HCT116 (cell line): ENCODE data around the gene TBC1D8. TPM values are rescaled to one million over a fixed set of nuclear protein-coding genes. Genes with fewer than 3 reads are reported as not detected.
A peak's percentile ranks its signal among the peaks of the same experiment; 100 is the strongest.

Source experiments
- ATAC-seq: fragments of 200-7000 bp; cut with Tn5 transposase; 2 replicates; pipeline ENCODE4 v1.9.1; 2020; ENCODE audit warnings: mild to moderate bottlenecking, moderate library complexity
- BruUV-seq: library from RNA; stranded (reverse); fragments of 400-500 nt; replicated peaks from 2 replicates; lab custom pipeline; 2021; lab: Mats Ljungman, UMichigan
- CTCF ChIA-PET: fragments of 300-600 bp; sonication (Branson Sonifier 250); formaldehyde crosslinking; loops from one replicate; lab custom pipeline; 2021; ENCODE audit warnings: antibody characterized with exemption; lab: Charles Lee
- POLR2A ChIA-PET: fragments of 300-600, 350-600 bp; sonication (Branson Sonifier 250); formaldehyde crosslinking; loops from one replicate; lab custom pipeline; 2021; ENCODE audit warnings: antibody characterized with exemption; lab: Charles Lee
- RAD21 ChIA-PET, 2 experiments: fragments of 300-600 bp; sonication (Branson Sonifier 250); formaldehyde crosslinking; loops; one replicate each; lab custom pipeline; 2023; ENCODE audit warnings: low total read pairs in 2 of 2; ENCODE audit not compliant: uncharacterized antibody in 2 of 2, unreplicated experiment in 2 of 2, low non-redundant PET in 1 of 2; lab: Charles Lee
- DNase-seq: peaks from one replicate; pipeline ENCODE4 v3.0.0-alpha.2; 2010; ENCODE audit warnings: low read depth, low spot score
- H2AFZ ChIP-seq: fragments of 200-600 bp; shearing (Covaris generic), sonication (generic); 2 replicates; pipeline ENCODE4 v1.6.1; 2017; ENCODE audit warnings: low read depth, mixed run types, mixed read lengths, antibody characterized with exemption, low read length; ENCODE audit not compliant: poor library complexity, severe bottlenecking
- H3K27ac ChIP-seq: 2 replicates; pipeline ENCODE4 v1.5.1; 2012; ENCODE audit warnings: low read depth, low read length
- H3K27me3 ChIP-seq: fragments of 200-600 bp; sonication (generic); 2 replicates; pipeline ENCODE4 v1.6.1; 2016; ENCODE audit warnings: mixed run types, low read length, mixed read lengths; ENCODE audit not compliant: insufficient read depth
- H3K36me3 ChIP-seq, 2 experiments: fragments of 200-500 bp in 1 of 2; fragments of 200-600 bp in 1 of 2; sonication (Bioruptor generic) in 1 of 2; sonication (generic) in 1 of 2; 2 replicates each; pipeline versions ENCODE4 v1.5.1 to v1.6.1; 2014 to 2016; ENCODE audit warnings: low read length in 2 of 2, inconsistent platforms in 1 of 2, mixed read lengths in 1 of 2, mixed run types in 1 of 2; ENCODE audit not compliant: insufficient read depth in 2 of 2, control insufficient read depth in 1 of 2
- H3K4me1 ChIP-seq, 2 experiments: fragments of 200-600 bp in 1 of 2; sonication (generic) in 1 of 2; 2 replicates each; pipeline versions ENCODE4 v1.5.1 to v1.6.1; 2012 to 2017; ENCODE audit warnings: low read length in 2 of 2, inconsistent platforms in 1 of 2, mild to moderate bottlenecking in 1 of 2, mixed read lengths in 1 of 2, mixed run types in 1 of 2, moderate library complexity in 1 of 2; ENCODE audit not compliant: insufficient read depth in 2 of 2, control insufficient read depth in 1 of 2
- H3K4me2 ChIP-seq: fragments of 200-600 bp; sonication (generic); 2 replicates; pipeline ENCODE4 v1.6.1; 2017; ENCODE audit warnings: mixed run types, low read length, mixed read lengths
- H3K4me3 ChIP-seq, 2 experiments: fragments of 200-600 bp in 1 of 2; sonication (generic) in 1 of 2; replicated peaks in 1 of 2; 2 replicates each; pipeline ENCODE4 v1.5.1; 2011 to 2016; ENCODE audit warnings: low read length in 2 of 2, control low read depth in 1 of 2, low read depth in 1 of 2, mild to moderate bottlenecking in 1 of 2, mixed read lengths in 1 of 2, mixed run types in 1 of 2
- H3K79me2 ChIP-seq: fragments of 200-600 bp; sonication (generic); 2 replicates; pipeline ENCODE4 v1.6.1; 2017; ENCODE audit warnings: mild to moderate bottlenecking, mixed run types, low read length, moderate library complexity, mixed read lengths; ENCODE audit not compliant: insufficient read depth
- H3K9ac ChIP-seq: fragments of 200-600 bp; sonication (generic); 2 replicates; pipeline ENCODE4 v1.6.1; 2016; ENCODE audit warnings: low read length, mixed read lengths
- H3K9me2 ChIP-seq: fragments of 200-600 bp; sonication (generic), shearing (Covaris generic); 2 replicates; pipeline ENCODE4 v1.6.1; 2017; ENCODE audit warnings: mixed run types, mild to moderate bottlenecking, moderate library complexity; ENCODE audit not compliant: insufficient read depth
- H3K9me3 ChIP-seq, 2 experiments: fragments of 200-500 bp in 1 of 2; fragments of 200-600 bp in 1 of 2; sonication (Bioruptor generic) in 1 of 2; sonication (generic) in 1 of 2; 2 replicates each; pipeline ENCODE4 v1.6.1; 2014 to 2017; ENCODE audit warnings: low read length in 2 of 2, mixed read lengths in 2 of 2, inconsistent platforms in 1 of 2, low read depth in 1 of 2, mild to moderate bottlenecking in 1 of 2, mixed run types in 1 of 2, moderate library complexity in 1 of 2; ENCODE audit not compliant: control insufficient read depth in 1 of 2, insufficient read depth in 1 of 2
- H4K20me1 ChIP-seq: fragments of 200-600 bp; sonication (generic), shearing (Covaris generic); 2 replicates; pipeline ENCODE4 v1.6.1; 2017; ENCODE audit warnings: mixed run types, mild to moderate bottlenecking, moderate library complexity; ENCODE audit not compliant: insufficient read depth
- ATF3 ChIP-seq: IDR thresholded peaks from 2 replicates; pipeline ENCODE4 v1.6.1; 2012
- CBX3 ChIP-seq: IDR thresholded peaks from 2 replicates; pipeline ENCODE4 v1.6.1; 2012; ENCODE audit warnings: low read depth
- CEBPB ChIP-seq: IDR thresholded peaks from 2 replicates; pipeline ENCODE4 v1.6.1; 2012; ENCODE audit warnings: low read depth
- CTCF ChIP-seq, 3 experiments: fragments of 200-600 bp in 1 of 3; sonication (generic) in 1 of 3; IDR thresholded peaks in 2 of 3; conservative IDR thresholded peaks in 1 of 3; 2 replicates each; pipeline ENCODE4 v1.5.1; 2012 to 2017; ENCODE audit warnings: low read depth in 2 of 3, low read length in 2 of 3, antibody characterized with exemption in 1 of 3, borderline replicate concordance in 1 of 3, control low read depth in 1 of 3, mild to moderate bottlenecking in 1 of 3, mixed read lengths in 1 of 3, mixed run types in 1 of 3, moderate library complexity in 1 of 3; ENCODE audit not compliant: insufficient read depth in 1 of 3
- EZH2 ChIP-seq: fragments of 200-600 bp; sonication (generic); IDR thresholded peaks from 2 replicates; pipeline ENCODE4 v1.6.1; 2017; ENCODE audit warnings: antibody characterized with exemption, mixed run types
- EZH2phosphoT487 ChIP-seq: fragments of 200-600 bp; IDR thresholded peaks from 2 replicates; pipeline ENCODE4 v1.6.1; 2018; ENCODE audit warnings: antibody characterized with exemption, borderline replicate concordance
- FOSL1 ChIP-seq: IDR thresholded peaks from 2 replicates; pipeline ENCODE4 v1.6.1; 2012; ENCODE audit warnings: low read depth
- MAX ChIP-seq: IDR thresholded peaks from 2 replicates; pipeline ENCODE4 v1.6.1; 2012
- POLR2A ChIP-seq: IDR thresholded peaks from 2 replicates; pipeline ENCODE4 v1.7.0; 2011; ENCODE audit warnings: borderline replicate concordance; ENCODE audit not compliant: insufficient read depth, insufficient read length; ENCODE audit errors: extremely low read depth
- POLR2AphosphoS5 ChIP-seq: IDR thresholded peaks from 2 replicates; pipeline ENCODE4 v1.6.1; 2011; ENCODE audit warnings: mild to moderate bottlenecking, low read depth, low read length, moderate library complexity
- REST ChIP-seq: IDR thresholded peaks from 2 replicates; pipeline ENCODE4 v1.6.1; 2012; ENCODE audit warnings: low read depth
- SP1 ChIP-seq: IDR thresholded peaks from 2 replicates; pipeline ENCODE4 v1.6.1; 2012; ENCODE audit warnings: low read depth
- SRF ChIP-seq: IDR thresholded peaks from 2 replicates; pipeline ENCODE4 v1.6.1; 2012; ENCODE audit warnings: low read depth
- TCF7L2 ChIP-seq: IDR thresholded peaks from 2 replicates; pipeline ENCODE4 v1.7.0; 2011; ENCODE audit warnings: borderline replicate concordance, inconsistent platforms; ENCODE audit not compliant: insufficient read depth, insufficient read length; ENCODE audit errors: extremely low read depth
- ZBTB33 ChIP-seq: IDR thresholded peaks from 2 replicates; pipeline ENCODE4 v1.6.1; 2011; ENCODE audit warnings: mild to moderate bottlenecking, low read length, moderate library complexity; ENCODE audit not compliant: insufficient replicate concordance; ENCODE audit errors: extremely low read depth
- ZFX ChIP-seq: fragments of 450-650 bp; IDR thresholded peaks from 2 replicates; pipeline ENCODE4 v1.6.1; 2017
- intact Hi-C: fragments of 100-400 bp; cut with micrococcal nuclease; formaldehyde crosslinking; loops from 2 replicates; pipeline ENCODE4 v1.10.0; 2022
- total RNA-seq: library from RNA; stranded (reverse); gene quantifications from one replicate; pipeline ENCODE4 v1.2.1, GENCODE V29; 2021; ENCODE audit not compliant: unreplicated experiment

Gene TBC1D8
- total RNA-seq, 1 experiment from 2014 or later: 44.0 TPM

GRCh38 chr2:101047075-101047766, 104.0 kb downstream of the TBC1D8 start (continued):
- TF ChIP-seq TCF7L2 (no peak), FOSL1 (peak; percentile 38; the same call in 1 of the 2 replicates), ATF3 (no peak), CBX3 (no peak), SRF (no peak), SP1 (0 out of 2 replicates have a peak, but pooled peaks have one; percentile 2), CEBPB (no peak), POLR2A (no peak)

GRCh38 chr2:101045330-101045729, 105.9 kb downstream of the TBC1D8 start:
- H3K9ac ChIP-seq: no peak overlapping the region
- H3K9me3 ChIP-seq: no peaks in the 10 kb centered on the region
- H3K27me3 ChIP-seq: no peaks in the 10 kb centered on the region
- no peak overlapping the region for H3K4me2 ChIP-seq
- no peak overlapping the region for H3K27ac ChIP-seq
- peaks cover 12 to 16% of the 10 kb centered on the region in 2 experiments for H3K4me1 ChIP-seq
- ChIA-PET RAD21 (no interaction called here), CTCF (no interaction called here), POLR2A (no interaction called here)
- no peaks in the 10 kb centered on the region for H3K79me2 ChIP-seq
- H3K9me2 ChIP-seq: no peaks in the 10 kb centered on the region
- no TSS peak for BruUV-seq
- no peak for DNase-seq
- no peaks in the 10 kb centered on the region for H4K20me1 ChIP-seq
- intact Hi-C loops: no loop called here
- H2AFZ ChIP-seq: no peak overlapping the region
- H3K36me3 ChIP-seq: peaks cover 0 to 6% of the 10 kb centered on the region in 2 experiments; a peak in 2 of 4 replicates
- no peak for ATAC-seq
- H3K4me3 ChIP-seq: no peak overlapping the region
- TF ChIP-seq EZH2 (no peak), SRF (no peak), ZBTB33 (no peak), ZFX (no peak), POLR2A (no peak), SP1 (no peak), CEBPB (no peak), TCF7L2 (no peak), CTCF (IDR thresholded peaks at IDR 0.05 in 2 of 3, conservative IDR thresholded peaks at IDR 0.05 in 1 of 3; ENCODE audit: borderline replicate concordance in 1 of 3, insufficient read depth in 1 of 3, low read depth in 2 of 3, low read length in 2 of 3) (no peak), EZH2phosphoT487 (no peak), POLR2AphosphoS5 (no peak), REST (no peak), CBX3 (no peak), FOSL1 (no peak), MAX (no peak)
